CD14-positive monocyte (primary cell): ENCODE data around the gene PMS1. TPM values are rescaled to one million over a fixed set of nuclear protein-coding genes. Genes with fewer than 3 reads are reported as not detected.

ENCODE experiments used
- DNase-seq, 3 donors: peaks; one replicate each; pipeline ENCODE4 v3.0.0-alpha.2; 2011 to 2022
- H2AFZ ChIP-seq: 2 replicates; pipeline ENCODE4 v1.6.0; 2012; ENCODE audit warnings: mild to moderate bottlenecking, low read depth, low read length, inconsistent platforms; ENCODE audit not compliant: insufficient read depth, poor library complexity, severe bottlenecking
- H3K27ac ChIP-seq, 2 donors: 1 replicate in 1 of 2; 2 replicates in 1 of 2; pipeline ENCODE4 v1.5.1; 2012 to 2013; ENCODE audit warnings: low read length in 2 of 2, control low read depth in 1 of 2, inconsistent platforms in 1 of 2, low read depth in 1 of 2, mild to moderate bottlenecking in 1 of 2
- H3K27me3 ChIP-seq, 2 donors: one replicate each; pipeline versions ENCODE4 v1.6.0 to v1.6.1; 2011 to 2013; ENCODE audit warnings: low read length in 2 of 2; ENCODE audit not compliant: control insufficient read depth in 2 of 2, insufficient read depth in 2 of 2
- H3K36me3 ChIP-seq, 2 donors: replicated peaks in 1 of 2; 1 replicate in 1 of 2; 2 replicates in 1 of 2; pipeline versions ENCODE4 v1.5.1 to v1.6.1; 2012 to 2013; ENCODE audit warnings: low read length in 2 of 2, control low read depth in 1 of 2, inconsistent platforms in 1 of 2, mild to moderate bottlenecking in 1 of 2; ENCODE audit not compliant: insufficient read depth in 2 of 2, control insufficient read depth in 1 of 2
- H3K4me1 ChIP-seq, 2 donors: 1 replicate in 1 of 2; 2 replicates in 1 of 2; pipeline versions ENCODE4 v1.5.1 to v1.6.1; 2012 to 2013; ENCODE audit warnings: low read length in 2 of 2, control low read depth in 1 of 2, inconsistent platforms in 1 of 2, mild to moderate bottlenecking in 1 of 2, moderate library complexity in 1 of 2; ENCODE audit not compliant: insufficient read depth in 2 of 2, control insufficient read depth in 1 of 2
- H3K4me2 ChIP-seq: replicated peaks from 2 replicates; pipeline ENCODE3; 2012; ENCODE audit warnings: low read length, moderate library complexity, mild to moderate bottlenecking; ENCODE audit not compliant: poor library complexity, severe bottlenecking; ENCODE audit errors: extremely low read depth
- H3K4me3 ChIP-seq, 3 experiments: fragments of 200-600 bp in 1 of 3; sonication (generic) in 1 of 3; replicated peaks in 1 of 3; 1 replicate in 2 of 3; 2 replicates in 1 of 3; pipeline ENCODE4 v1.5.1; 2011 to 2013; ENCODE audit warnings: low read length in 3 of 3, mild to moderate bottlenecking in 3 of 3, control low read depth in 2 of 3, low read depth in 2 of 3, inconsistent platforms in 1 of 3, moderate library complexity in 1 of 3
- H3K79me2 ChIP-seq: 2 replicates; pipeline ENCODE4 v1.6.0; 2012; ENCODE audit warnings: mild to moderate bottlenecking, control low read depth, inconsistent platforms, low read length, moderate library complexity; ENCODE audit not compliant: insufficient read depth
- H3K9ac ChIP-seq: 2 replicates; pipeline ENCODE4 v1.6.0; 2017; ENCODE audit warnings: low read length, mild to moderate bottlenecking; ENCODE audit not compliant: insufficient read depth, poor library complexity, severe bottlenecking
- H3K9me3 ChIP-seq, 2 donors: replicated peaks in 1 of 2; 1 replicate in 1 of 2; 2 replicates in 1 of 2; pipeline versions ENCODE4 v1.5.1 to v1.6.1; 2012 to 2013; ENCODE audit warnings: low read length in 2 of 2, control low read depth in 1 of 2; ENCODE audit not compliant: control insufficient read depth in 1 of 2, insufficient read depth in 1 of 2
- H4K20me1 ChIP-seq: 2 replicates; pipeline ENCODE4 v1.6.0; 2012; ENCODE audit warnings: mild to moderate bottlenecking, low read length, control low read depth, moderate library complexity; ENCODE audit not compliant: insufficient read depth
- H3K27ac Mint-ChIP-seq, 7 donors: one replicate each; pipeline ENCODE4 v1.8.0; 2020; ENCODE audit warnings: mild to moderate bottlenecking in 7 of 7, mixed read lengths in 7 of 7, moderate library complexity in 6 of 7, inconsistent platforms in 2 of 7
- H3K27me3 Mint-ChIP-seq, 3 donors: one replicate each; pipeline ENCODE4 v1.8.0; 2021 to 2022; ENCODE audit warnings: low read depth in 3 of 3, mild to moderate bottlenecking in 3 of 3, mixed read lengths in 3 of 3, moderate library complexity in 3 of 3, inconsistent platforms in 1 of 3
- H3K36me3 Mint-ChIP-seq, 2 donors: one replicate each; pipeline ENCODE4 v1.8.0; 2020; ENCODE audit warnings: mixed read lengths in 2 of 2, inconsistent platforms in 1 of 2, mild to moderate bottlenecking in 1 of 2
- H3K4me1 Mint-ChIP-seq: one replicate; pipeline ENCODE4 v1.8.0; 2020; ENCODE audit warnings: mild to moderate bottlenecking, mixed read lengths
- H3K4me3 Mint-ChIP-seq, 2 donors: one replicate each; pipeline ENCODE4 v1.8.0; 2020; ENCODE audit warnings: mild to moderate bottlenecking in 2 of 2, mixed read lengths in 2 of 2, moderate library complexity in 1 of 2
- H3K9me3 Mint-ChIP-seq, 7 donors: one replicate each; pipeline ENCODE4 v1.8.0; 2020 to 2022; ENCODE audit warnings: mixed read lengths in 7 of 7, mild to moderate bottlenecking in 6 of 7, moderate library complexity in 6 of 7, inconsistent platforms in 2 of 7
- WGBS: methylation state at CpG from one replicate; pipeline ENCODE4 v1.1.5; 2013; ENCODE audit warnings: missing lambda C conversion rate; ENCODE audit not compliant: insufficient coverage; 5-methylcytosine and 5-hydroxymethylcytosine counted together
- intact Hi-C, 2 donors: fragments of 100-400 bp; cut with micrococcal nuclease; formaldehyde crosslinking; loops; one replicate each; pipeline versions ENCODE4 v1.15.0 to v1.15.1; 2023
- polyA plus RNA-seq, 3 donors: library from polyadenylated mRNA; depleted of rRNA in 1 of 3; unstranded in 2 of 3; stranded (reverse) in 1 of 3; fragments of 300-500 nt in 2 of 3; fragments of >200 nt in 1 of 3; fragmentation: Illumina TruSeq in 2 of 3; gene quantifications; 1 replicate in 2 of 3; 2 replicates in 1 of 3; pipeline ENCODE4 v1.2.3, GENCODE V29; 2012 to 2021
- TF ChIP-seq, protein P1 (sequence below): fragments of 200-600 bp; IDR thresholded peaks from one replicate; pipeline ENCODE4 v1.8.0; 2022; ENCODE audit warnings: antibody characterized with exemption, mild to moderate bottlenecking

PMS1 gene
- polyA plus RNA-seq, 3 donors = 3.7 to 7.8 (median 5.7) TPM

DNA sequence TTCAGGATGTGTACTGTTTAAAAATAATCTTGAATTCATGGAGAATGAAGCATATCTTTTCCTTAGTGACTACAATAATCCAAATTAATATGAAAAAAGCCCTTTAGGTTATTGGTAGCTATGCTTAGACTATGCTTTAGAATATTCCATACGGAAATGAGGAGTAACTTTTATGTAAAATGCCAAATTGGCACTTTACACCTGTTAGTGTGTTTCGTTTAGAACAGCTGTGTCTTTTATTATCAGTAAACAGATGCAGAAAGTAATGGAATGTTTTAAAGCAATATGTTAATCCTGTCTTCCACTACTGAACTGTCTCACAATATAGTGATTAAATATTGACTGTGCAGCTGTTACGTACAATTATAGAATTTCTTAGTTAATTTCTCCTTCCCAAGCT, 129.6 kb downstream of the PMS1 start:
- Histone ChIP-seq H3K27me3 (no peaks in the 10 kb centered on the region), H3K27ac (no peak overlapping the region), H3K4me1 (no peaks in the 10 kb centered on the region), H3K4me3 (no peak overlapping the region), H3K9ac (no peak overlapping the region), H4K20me1 (no peaks in the 10 kb centered on the region), H3K9me3 (no peaks in the 10 kb centered on the region), H3K79me2 (no peaks in the 10 kb centered on the region), H3K36me3 (no peaks in the 10 kb centered on the region), H2AFZ (no peak overlapping the region), H3K4me2 (no peak overlapping the region)
- Mint-ChIP-seq H3K27ac (no peak overlapping the region), H3K4me1 (no peaks in the 10 kb centered on the region), H3K27me3 (peaks cover 0 to 3% (median 0%) of the 10 kb centered on the region in 3 donors), H3K9me3 (peaks cover 0 to 2% (median 0%) of the 10 kb centered on the region in 7 donors), H3K36me3 (no peaks in the 10 kb centered on the region), H3K4me3 (no peak overlapping the region)
- no peak for DNase-seq
- intact Hi-C loops = no loop called here
- TF ChIP-seq, protein P1, sequence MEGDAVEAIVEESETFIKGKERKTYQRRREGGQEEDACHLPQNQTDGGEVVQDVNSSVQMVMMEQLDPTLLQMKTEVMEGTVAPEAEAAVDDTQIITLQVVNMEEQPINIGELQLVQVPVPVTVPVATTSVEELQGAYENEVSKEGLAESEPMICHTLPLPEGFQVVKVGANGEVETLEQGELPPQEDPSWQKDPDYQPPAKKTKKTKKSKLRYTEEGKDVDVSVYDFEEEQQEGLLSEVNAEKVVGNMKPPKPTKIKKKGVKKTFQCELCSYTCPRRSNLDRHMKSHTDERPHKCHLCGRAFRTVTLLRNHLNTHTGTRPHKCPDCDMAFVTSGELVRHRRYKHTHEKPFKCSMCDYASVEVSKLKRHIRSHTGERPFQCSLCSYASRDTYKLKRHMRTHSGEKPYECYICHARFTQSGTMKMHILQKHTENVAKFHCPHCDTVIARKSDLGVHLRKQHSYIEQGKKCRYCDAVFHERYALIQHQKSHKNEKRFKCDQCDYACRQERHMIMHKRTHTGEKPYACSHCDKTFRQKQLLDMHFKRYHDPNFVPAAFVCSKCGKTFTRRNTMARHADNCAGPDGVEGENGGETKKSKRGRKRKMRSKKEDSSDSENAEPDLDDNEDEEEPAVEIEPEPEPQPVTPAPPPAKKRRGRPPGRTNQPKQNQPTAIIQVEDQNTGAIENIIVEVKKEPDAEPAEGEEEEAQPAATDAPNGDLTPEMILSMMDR = no peak
- WGBS = no CpG with 5 or more reads among the region's 3 CpGs

DNA sequence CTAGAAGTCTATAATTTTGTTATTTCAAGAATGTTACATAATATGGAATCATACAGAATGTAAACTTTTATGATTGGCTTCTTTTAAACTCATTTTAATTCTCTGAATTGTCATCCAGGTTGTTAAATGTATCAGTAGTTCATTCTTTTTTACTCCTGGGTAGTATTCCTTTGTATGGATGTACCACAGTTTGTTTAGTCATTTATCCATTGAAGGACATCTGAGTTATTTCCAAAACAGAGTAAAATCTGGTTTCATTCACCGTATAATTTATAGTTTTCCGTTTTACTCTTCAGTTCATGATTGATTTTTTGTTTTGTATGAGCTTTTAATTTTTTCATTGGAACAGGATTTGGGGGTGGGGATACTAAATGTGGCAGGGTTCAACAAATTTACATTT, 132.4 kb downstream of the PMS1 start:
- Histone ChIP-seq H3K79me2 (no peaks in the 10 kb centered on the region), H4K20me1 (no peaks in the 10 kb centered on the region), H3K9me3 (no peaks in the 10 kb centered on the region), H3K4me2 (no peak overlapping the region), H3K4me3 (no peak overlapping the region), H3K27me3 (no peaks in the 10 kb centered on the region), H2AFZ (no peak overlapping the region), H3K27ac (no peak overlapping the region), H3K9ac (no peak overlapping the region), H3K4me1 (no peaks in the 10 kb centered on the region), H3K36me3 (no peaks in the 10 kb centered on the region)
- Mint-ChIP-seq H3K4me3 (no peak overlapping the region), H3K36me3 (no peaks in the 10 kb centered on the region), H3K9me3 (peaks cover 0 to 2% (median 0%) of the 10 kb centered on the region in 7 donors), H3K4me1 (no peaks in the 10 kb centered on the region), H3K27ac (no peak overlapping the region), H3K27me3 (peaks cover 0 to 3% (median 0%) of the 10 kb centered on the region in 3 donors)
- intact Hi-C loops = no loop called here
- TF ChIP-seq, protein P1 = no peak
- WGBS = no CpG with 5 or more reads among the region's 2 CpGs
- no peak for DNase-seq

Other genes starting within 250 kb of the PMS1 start
- gene SLC40A1, start 203.7 kb upstream of the PMS1 start, polyA plus RNA-seq = 10 to 100 TPM in 2 of 3 donors, 1 to 10 TPM in 1; 7.9 to 91.6 (median 90.4) TPM
- 10 to 100 TPM in 2 of 3 donors, 1 to 10 TPM in 1; 8.6 to 27.1 (median 26.6) TPM for gene ASNSD1, start 123.0 kb upstream of the PMS1 start, polyA plus RNA-seq
- 1 to 10 TPM; 1.1 to 2.3 (median 1.4) TPM for gene ANKAR, start 109.8 kb upstream of the PMS1 start, polyA plus RNA-seq
- 1 to 10 TPM; 2.1 to 2.9 (median 2.6) TPM for gene OSGEPL1, start 21.7 kb upstream of the PMS1 start, polyA plus RNA-seq
- gene ORMDL1, start 111 bp upstream of the PMS1 start, polyA plus RNA-seq = 100 to 1,000 TPM in 1 of 3 donors, 10 to 100 TPM in 2; 76.4 to 204 (median 93.2) TPM